SK-N-SH treated with all-trans-retinoic acid at 6 μM for 48 hours (cell line): Measurements from ENCODE around the gene DENND1A.

Experiments used
- ATAC-seq: fragments of 200-7000 bp; cut with Tn5 transposase; 3 replicates; pipeline ENCODE4 v1.9.1; 2020; ENCODE audit warnings: mild to moderate bottlenecking, moderate library complexity
- ARNTL ChIP-seq: fragments of 450-650 bp; formaldehyde crosslinking; IDR thresholded peaks from 2 replicates; pipeline ENCODE4 v1.5.0; 2020; ENCODE audit warnings: low read depth, mild to moderate bottlenecking, moderate library complexity, borderline replicate concordance
- BACH2 ChIP-seq: fragments of 250-450 bp; sonication (Bioruptor Pico); IDR thresholded peaks from 2 replicates; pipeline ENCODE4 v1.9.0; 2021; ENCODE audit warnings: mild to moderate bottlenecking, borderline replicate concordance
- CSDC2 ChIP-seq: fragments of 250-450 bp; sonication (Bioruptor Pico); IDR thresholded peaks from 2 replicates; pipeline ENCODE4 v1.5.0; 2020; ENCODE audit warnings: mild to moderate bottlenecking, moderate library complexity
- ESRRG ChIP-seq: fragments of 250-450 bp; sonication (Bioruptor Pico); IDR thresholded peaks from 2 replicates; pipeline ENCODE4 v1.6.1; 2021; ENCODE audit warnings: mild to moderate bottlenecking
- GLIS3 ChIP-seq: fragments of 250-450 bp; sonication (Bioruptor Pico); IDR thresholded peaks from 2 replicates; pipeline ENCODE4 v1.5.0; 2020; ENCODE audit warnings: mild to moderate bottlenecking, moderate library complexity
- ISL1 ChIP-seq: fragments of 250-450 bp; sonication (Bioruptor Pico); IDR thresholded peaks from 2 replicates; pipeline ENCODE4 v2.1.2; 2022; ENCODE audit warnings: mild to moderate bottlenecking, moderate library complexity
- OSR1 ChIP-seq: fragments of 250-450 bp; sonication (Bioruptor Pico); IDR thresholded peaks from 2 replicates; pipeline ENCODE4 v1.8.0; 2022; ENCODE audit warnings: moderate library complexity, mild to moderate bottlenecking, inconsistent platforms
- RARB ChIP-seq: fragments of 250-450 bp; sonication (Bioruptor Pico); IDR thresholded peaks from 2 replicates; pipeline ENCODE4 v1.8.0; 2021; ENCODE audit warnings: mild to moderate bottlenecking, moderate library complexity
- SNAI2 ChIP-seq: fragments of 250-450 bp; sonication (Bioruptor Pico); IDR thresholded peaks from 2 replicates; pipeline ENCODE4 v1.5.0; 2020; ENCODE audit warnings: mild to moderate bottlenecking, moderate library complexity
- TCF4 ChIP-seq: fragments of 250-450 bp; sonication (Bioruptor Pico); IDR thresholded peaks from 2 replicates; pipeline ENCODE4 v1.8.0; 2021; ENCODE audit warnings: mild to moderate bottlenecking, moderate library complexity, borderline replicate concordance
- TOX ChIP-seq: fragments of 250-450 bp; sonication (Bioruptor Pico); IDR thresholded peaks from 2 replicates; pipeline ENCODE4 v1.8.0; 2021; ENCODE audit warnings: mild to moderate bottlenecking, moderate library complexity, borderline replicate concordance
- ZC3H10 ChIP-seq: fragments of 250-450 bp; sonication (Bioruptor Pico); IDR thresholded peaks from 2 replicates; pipeline ENCODE4 v1.5.1; 2021; ENCODE audit warnings: mild to moderate bottlenecking, moderate library complexity
- ZFP30 ChIP-seq: fragments of 450-650 bp; formaldehyde crosslinking; IDR thresholded peaks from 2 replicates; pipeline ENCODE4 v1.5.0; 2022; ENCODE audit warnings: mild to moderate bottlenecking, moderate library complexity
- ZNF8 ChIP-seq: fragments of 450-650 bp; formaldehyde crosslinking; IDR thresholded peaks from 2 replicates; pipeline ENCODE4 v1.5.0; 2020; ENCODE audit warnings: mild to moderate bottlenecking, moderate library complexity
- TF ChIP-seq, protein P1 (sequence below): fragments of 250-450 bp; sonication (Bioruptor Pico); IDR thresholded peaks from 2 replicates; pipeline ENCODE4 v1.8.0; 2021; ENCODE audit warnings: low read depth, mild to moderate bottlenecking, moderate library complexity, borderline replicate concordance
- TF ChIP-seq, protein P2 (sequence below): fragments of 250-450 bp; sonication (Bioruptor Pico); IDR thresholded peaks from 2 replicates; pipeline ENCODE4 v1.8.0; 2020; ENCODE audit warnings: mild to moderate bottlenecking, moderate library complexity, borderline replicate concordance
- TF ChIP-seq, protein P3 (sequence below): fragments of 250-450 bp; sonication (Bioruptor Pico); IDR thresholded peaks from 2 replicates; pipeline ENCODE4 v1.5.0; 2020; ENCODE audit warnings: mild to moderate bottlenecking, moderate library complexity
- TF ChIP-seq, protein P4 (sequence below): fragments of 250-450 bp; sonication (Bioruptor Pico); IDR thresholded peaks from 2 replicates; pipeline ENCODE4 v1.5.1; 2021; ENCODE audit warnings: mild to moderate bottlenecking, moderate library complexity
- TF ChIP-seq, protein P5 (sequence below): fragments of 250-450 bp; sonication (Bioruptor Pico); IDR thresholded peaks from 2 replicates; pipeline ENCODE4 v1.5.1; 2020; ENCODE audit warnings: low read depth, mild to moderate bottlenecking, moderate library complexity

Gene DENND1A

DNA sequence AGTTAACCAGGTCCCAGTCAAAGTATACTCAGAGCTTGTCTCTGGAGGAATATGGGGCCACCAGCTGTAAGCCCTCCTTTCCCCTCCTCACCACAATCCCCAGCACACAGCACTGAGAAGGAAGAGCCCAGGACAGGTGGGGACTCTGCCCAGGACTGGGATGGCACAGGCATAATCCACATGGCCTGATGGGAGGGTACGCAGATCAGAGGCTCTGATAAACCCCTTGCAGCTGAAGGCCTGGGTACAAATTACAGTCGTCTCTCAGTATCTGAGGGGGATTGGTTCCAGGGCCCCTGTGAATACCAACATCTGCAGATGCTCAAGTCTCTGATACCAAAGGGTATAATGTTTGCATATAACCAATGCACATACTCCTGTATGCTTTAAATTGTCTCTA is 328.1 kb downstream of the DENND1A start:
- TF ChIP-seq ZNF8 (CRISPR knock-in tag) = no peak
- TF ChIP-seq GLIS3 (CRISPR knock-in tag) = no peak
- ATAC-seq = no peak

DNA sequence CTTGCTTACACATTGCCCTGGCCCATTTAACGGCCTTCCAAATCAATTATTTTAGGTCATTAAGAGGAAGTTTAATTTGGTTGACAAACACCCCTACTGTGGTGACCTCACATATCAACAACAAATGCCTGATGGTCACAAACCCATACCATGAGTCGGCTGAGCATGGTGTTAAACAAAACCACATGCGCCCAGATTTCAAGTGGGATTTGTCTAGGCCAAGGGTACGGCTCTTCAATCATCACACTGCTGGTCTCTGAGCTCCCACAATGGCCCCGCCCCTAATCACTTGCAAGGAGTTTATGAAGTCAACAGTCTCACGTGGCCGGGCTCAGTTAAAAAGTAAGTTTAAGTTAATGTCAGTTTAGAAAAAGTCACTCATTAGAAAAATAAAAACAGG is 330.1 kb downstream of the DENND1A start:
- ATAC-seq = no peak
- no peak for TF ChIP-seq SNAI2 (CRISPR knock-in tag)
- TF ChIP-seq ISL1 = no peak
- TF ChIP-seq ARNTL (CRISPR knock-in tag) = no peak
- TF ChIP-seq, protein P1, sequence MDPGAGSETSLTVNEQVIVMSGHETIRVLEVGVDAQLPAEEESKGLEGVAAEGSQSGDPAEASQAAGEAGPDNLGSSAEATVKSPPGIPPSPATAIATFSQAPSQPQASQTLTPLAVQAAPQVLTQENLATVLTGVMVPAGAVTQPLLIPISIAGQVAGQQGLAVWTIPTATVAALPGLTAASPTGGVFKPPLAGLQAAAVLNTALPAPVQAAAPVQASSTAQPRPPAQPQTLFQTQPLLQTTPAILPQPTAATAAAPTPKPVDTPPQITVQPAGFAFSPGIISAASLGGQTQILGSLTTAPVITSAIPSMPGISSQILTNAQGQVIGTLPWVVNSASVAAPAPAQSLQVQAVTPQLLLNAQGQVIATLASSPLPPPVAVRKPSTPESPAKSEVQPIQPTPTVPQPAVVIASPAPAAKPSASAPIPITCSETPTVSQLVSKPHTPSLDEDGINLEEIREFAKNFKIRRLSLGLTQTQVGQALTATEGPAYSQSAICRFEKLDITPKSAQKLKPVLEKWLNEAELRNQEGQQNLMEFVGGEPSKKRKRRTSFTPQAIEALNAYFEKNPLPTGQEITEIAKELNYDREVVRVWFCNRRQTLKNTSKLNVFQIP (CRISPR knock-in tag) = no peak
- no peak for TF ChIP-seq RARB (CRISPR knock-in tag)
- TF ChIP-seq, protein P2, sequence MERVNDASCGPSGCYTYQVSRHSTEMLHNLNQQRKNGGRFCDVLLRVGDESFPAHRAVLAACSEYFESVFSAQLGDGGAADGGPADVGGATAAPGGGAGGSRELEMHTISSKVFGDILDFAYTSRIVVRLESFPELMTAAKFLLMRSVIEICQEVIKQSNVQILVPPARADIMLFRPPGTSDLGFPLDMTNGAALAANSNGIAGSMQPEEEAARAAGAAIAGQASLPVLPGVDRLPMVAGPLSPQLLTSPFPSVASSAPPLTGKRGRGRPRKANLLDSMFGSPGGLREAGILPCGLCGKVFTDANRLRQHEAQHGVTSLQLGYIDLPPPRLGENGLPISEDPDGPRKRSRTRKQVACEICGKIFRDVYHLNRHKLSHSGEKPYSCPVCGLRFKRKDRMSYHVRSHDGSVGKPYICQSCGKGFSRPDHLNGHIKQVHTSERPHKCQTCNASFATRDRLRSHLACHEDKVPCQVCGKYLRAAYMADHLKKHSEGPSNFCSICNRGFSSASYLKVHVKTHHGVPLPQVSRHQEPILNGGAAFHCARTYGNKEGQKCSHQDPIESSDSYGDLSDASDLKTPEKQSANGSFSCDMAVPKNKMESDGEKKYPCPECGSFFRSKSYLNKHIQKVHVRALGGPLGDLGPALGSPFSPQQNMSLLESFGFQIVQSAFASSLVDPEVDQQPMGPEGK (CRISPR knock-in tag) = no peak
- TF ChIP-seq OSR1 (CRISPR knock-in tag) = no peak
- TF ChIP-seq, protein P3, sequence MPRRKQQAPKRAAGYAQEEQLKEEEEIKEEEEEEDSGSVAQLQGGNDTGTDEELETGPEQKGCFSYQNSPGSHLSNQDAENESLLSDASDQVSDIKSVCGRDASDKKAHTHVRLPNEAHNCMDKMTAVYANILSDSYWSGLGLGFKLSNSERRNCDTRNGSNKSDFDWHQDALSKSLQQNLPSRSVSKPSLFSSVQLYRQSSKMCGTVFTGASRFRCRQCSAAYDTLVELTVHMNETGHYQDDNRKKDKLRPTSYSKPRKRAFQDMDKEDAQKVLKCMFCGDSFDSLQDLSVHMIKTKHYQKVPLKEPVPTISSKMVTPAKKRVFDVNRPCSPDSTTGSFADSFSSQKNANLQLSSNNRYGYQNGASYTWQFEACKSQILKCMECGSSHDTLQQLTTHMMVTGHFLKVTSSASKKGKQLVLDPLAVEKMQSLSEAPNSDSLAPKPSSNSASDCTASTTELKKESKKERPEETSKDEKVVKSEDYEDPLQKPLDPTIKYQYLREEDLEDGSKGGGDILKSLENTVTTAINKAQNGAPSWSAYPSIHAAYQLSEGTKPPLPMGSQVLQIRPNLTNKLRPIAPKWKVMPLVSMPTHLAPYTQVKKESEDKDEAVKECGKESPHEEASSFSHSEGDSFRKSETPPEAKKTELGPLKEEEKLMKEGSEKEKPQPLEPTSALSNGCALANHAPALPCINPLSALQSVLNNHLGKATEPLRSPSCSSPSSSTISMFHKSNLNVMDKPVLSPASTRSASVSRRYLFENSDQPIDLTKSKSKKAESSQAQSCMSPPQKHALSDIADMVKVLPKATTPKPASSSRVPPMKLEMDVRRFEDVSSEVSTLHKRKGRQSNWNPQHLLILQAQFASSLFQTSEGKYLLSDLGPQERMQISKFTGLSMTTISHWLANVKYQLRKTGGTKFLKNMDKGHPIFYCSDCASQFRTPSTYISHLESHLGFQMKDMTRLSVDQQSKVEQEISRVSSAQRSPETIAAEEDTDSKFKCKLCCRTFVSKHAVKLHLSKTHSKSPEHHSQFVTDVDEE (CRISPR knock-in tag) = no peak
- TF ChIP-seq TCF4 = no peak
- no peak for TF ChIP-seq BACH2 (CRISPR knock-in tag)

DNA sequence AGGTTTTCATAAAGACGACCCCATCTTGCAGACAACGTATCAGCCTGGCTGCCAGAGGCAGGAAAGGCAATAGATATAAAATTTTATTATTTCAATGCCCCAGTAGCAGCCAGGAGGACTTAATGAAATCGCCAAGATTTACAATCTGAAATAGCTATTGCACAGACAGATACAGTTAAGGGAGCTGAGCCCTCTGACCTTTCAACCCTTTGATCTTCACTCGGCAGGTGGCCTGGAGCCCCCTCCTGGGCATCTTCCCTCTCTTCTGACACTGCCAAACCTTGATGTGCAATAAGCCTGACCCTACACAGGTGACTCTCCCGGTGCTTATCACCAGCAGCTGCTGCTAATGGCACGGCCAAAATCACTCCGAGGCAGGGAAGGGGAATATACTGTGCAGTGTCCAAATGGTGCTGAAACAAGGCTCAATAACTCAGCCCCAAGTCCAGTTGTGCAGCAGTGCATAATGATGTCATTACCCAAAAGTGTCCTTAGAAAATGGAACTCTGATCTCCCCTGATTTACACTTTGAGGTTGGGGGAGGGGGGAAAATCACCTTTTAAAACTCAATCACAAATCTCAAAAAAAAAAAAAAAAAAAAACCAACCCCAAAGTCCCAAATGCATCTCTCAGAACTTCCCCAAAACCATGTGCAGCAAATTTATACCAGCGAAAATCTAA is 331.9 kb downstream of the DENND1A start:
- ATAC-seq = no peak
- no peak for TF ChIP-seq CSDC2 (CRISPR knock-in tag)
- TF ChIP-seq ZFP30 (CRISPR knock-in tag) = no peak
- TF ChIP-seq, protein P4, sequence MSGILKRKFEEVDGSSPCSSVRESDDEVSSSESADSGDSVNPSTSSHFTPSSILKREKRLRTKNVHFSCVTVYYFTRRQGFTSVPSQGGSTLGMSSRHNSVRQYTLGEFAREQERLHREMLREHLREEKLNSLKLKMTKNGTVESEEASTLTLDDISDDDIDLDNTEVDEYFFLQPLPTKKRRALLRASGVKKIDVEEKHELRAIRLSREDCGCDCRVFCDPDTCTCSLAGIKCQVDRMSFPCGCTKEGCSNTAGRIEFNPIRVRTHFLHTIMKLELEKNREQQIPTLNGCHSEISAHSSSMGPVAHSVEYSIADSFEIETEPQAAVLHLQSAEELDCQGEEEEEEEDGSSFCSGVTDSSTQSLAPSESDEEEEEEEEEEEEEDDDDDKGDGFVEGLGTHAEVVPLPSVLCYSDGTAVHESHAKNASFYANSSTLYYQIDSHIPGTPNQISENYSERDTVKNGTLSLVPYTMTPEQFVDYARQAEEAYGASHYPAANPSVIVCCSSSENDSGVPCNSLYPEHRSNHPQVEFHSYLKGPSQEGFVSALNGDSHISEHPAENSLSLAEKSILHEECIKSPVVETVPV (CRISPR knock-in tag) = no peak
- no peak for TF ChIP-seq TCF4
- no peak for TF ChIP-seq SNAI2 (CRISPR knock-in tag)
- TF ChIP-seq ZNF8 (CRISPR knock-in tag) = no peak
- TF ChIP-seq ESRRG (CRISPR knock-in tag) = no peak

DNA sequence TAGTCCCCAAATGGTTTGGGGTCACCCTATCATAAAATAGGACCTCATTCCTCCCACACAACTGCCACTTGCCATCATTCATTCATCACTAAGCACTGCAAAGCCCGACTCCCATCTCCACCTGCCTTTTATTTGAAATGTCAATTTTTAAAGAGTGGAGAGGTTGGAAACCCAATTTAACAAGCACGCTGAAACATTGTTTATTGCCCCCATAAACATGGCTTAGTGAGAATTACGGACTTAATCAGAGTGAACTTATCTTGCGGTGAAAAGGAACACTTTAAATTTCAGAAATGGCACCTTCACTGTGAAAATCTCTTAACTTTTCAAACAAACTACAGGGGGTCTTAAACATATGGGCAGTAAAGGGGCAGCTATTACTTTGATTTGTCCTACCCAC is 332.9 kb downstream of the DENND1A start:
- no peak for ATAC-seq
- TF ChIP-seq BACH2 (CRISPR knock-in tag) = no peak
- TF ChIP-seq ARNTL (CRISPR knock-in tag) = no peak
- TF ChIP-seq TCF4 = no peak
- TF ChIP-seq ZC3H10 (CRISPR knock-in tag) = no peak
- TF ChIP-seq, protein P1 (CRISPR knock-in tag) = no peak
- TF ChIP-seq, protein P3 (CRISPR knock-in tag) = no peak
- no peak for TF ChIP-seq ESRRG (CRISPR knock-in tag)
- no peak for TF ChIP-seq ISL1
- no peak for TF ChIP-seq OSR1 (CRISPR knock-in tag)
- TF ChIP-seq, protein P4 (CRISPR knock-in tag) = no peak
- TF ChIP-seq, protein P5, sequence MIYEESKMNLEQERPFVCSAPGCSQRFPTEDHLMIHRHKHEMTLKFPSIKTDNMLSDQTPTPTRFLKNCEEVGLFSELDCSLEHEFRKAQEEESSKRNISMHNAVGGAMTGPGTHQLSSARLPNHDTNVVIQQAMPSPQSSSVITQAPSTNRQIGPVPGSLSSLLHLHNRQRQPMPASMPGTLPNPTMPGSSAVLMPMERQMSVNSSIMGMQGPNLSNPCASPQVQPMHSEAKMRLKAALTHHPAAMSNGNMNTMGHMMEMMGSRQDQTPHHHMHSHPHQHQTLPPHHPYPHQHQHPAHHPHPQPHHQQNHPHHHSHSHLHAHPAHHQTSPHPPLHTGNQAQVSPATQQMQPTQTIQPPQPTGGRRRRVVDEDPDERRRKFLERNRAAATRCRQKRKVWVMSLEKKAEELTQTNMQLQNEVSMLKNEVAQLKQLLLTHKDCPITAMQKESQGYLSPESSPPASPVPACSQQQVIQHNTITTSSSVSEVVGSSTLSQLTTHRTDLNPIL = no peak
- TF ChIP-seq RARB (CRISPR knock-in tag) = no peak
- no peak for TF ChIP-seq TOX (CRISPR knock-in tag)
